GM12878 (cell line): ENCODE measurements around the gene DUS1L. TPM values are rescaled to one million over a fixed set of nuclear protein-coding genes. Genes with fewer than 3 reads are reported as not detected.

Experiments
- ATF3 ChIP-seq: IDR thresholded peaks from 2 replicates; pipeline ENCODE4 v1.6.1; 2011; ENCODE audit warnings: low read depth, mild to moderate bottlenecking, low read length, moderate library complexity, borderline replicate concordance; ENCODE audit errors: extremely low read depth
- BACH1 ChIP-seq: fragments of 450-650 bp; IDR thresholded peaks from 2 replicates; pipeline ENCODE4 v1.6.1; 2017; ENCODE audit warnings: mild to moderate bottlenecking, borderline replicate concordance
- BCL3 ChIP-seq: IDR thresholded peaks from 2 replicates; pipeline ENCODE4 v1.6.1; 2011; ENCODE audit warnings: borderline replicate concordance, low read depth, mild to moderate bottlenecking, moderate library complexity, low read length; ENCODE audit not compliant: insufficient read depth, poor library complexity, severe bottlenecking
- CBFB ChIP-seq: IDR thresholded peaks from 2 replicates; pipeline ENCODE4 v1.6.1; 2016; ENCODE audit warnings: antibody characterized with exemption, low read depth
- CBX3 ChIP-seq: fragments of 200-600 bp; sonication (generic); IDR thresholded peaks from 2 replicates; pipeline ENCODE4 v1.6.1; 2016; ENCODE audit warnings: low read depth, borderline replicate concordance
- CBX5 ChIP-seq: sonication (generic); IDR thresholded peaks from 2 replicates; pipeline ENCODE4 v1.6.1; 2016; ENCODE audit warnings: low read depth, moderate library complexity, mild to moderate bottlenecking, inconsistent platforms
- CHD4 ChIP-seq: fragments of 200-600 bp; sonication (generic); IDR thresholded peaks from 2 replicates; pipeline ENCODE4 v1.6.1; 2016; ENCODE audit warnings: mild to moderate bottlenecking
- E4F1 ChIP-seq: fragments of 450-650 bp; IDR thresholded peaks from 2 replicates; pipeline ENCODE4 v1.6.1; 2018; ENCODE audit warnings: borderline replicate concordance, mild to moderate bottlenecking; ENCODE audit not compliant: partially characterized antibody
- EZH2 ChIP-seq: IDR thresholded peaks from 2 replicates; pipeline ENCODE4 v1.6.1; 2012; ENCODE audit warnings: low read depth, mild to moderate bottlenecking, control low read depth, inconsistent platforms, low read length, borderline replicate concordance; ENCODE audit not compliant: control insufficient read depth
- GABPA ChIP-seq: IDR thresholded peaks from 2 replicates; pipeline ENCODE4 v1.6.1; 2014; ENCODE audit warnings: antibody characterized with exemption, low read depth, mild to moderate bottlenecking, inconsistent platforms
- HDGF ChIP-seq: fragments of 450-650 bp; IDR thresholded peaks from 2 replicates; pipeline ENCODE4 v1.6.1; 2016; ENCODE audit warnings: antibody characterized with exemption
- IRF3 ChIP-seq: fragments of 450-650 bp; IDR thresholded peaks from 2 replicates; pipeline ENCODE4 v1.6.1; 2014; ENCODE audit warnings: mild to moderate bottlenecking
- KDM1A ChIP-seq: fragments of 200-600 bp; sonication (generic); IDR thresholded peaks from 2 replicates; pipeline ENCODE4 v1.6.1; 2016; ENCODE audit warnings: borderline replicate concordance
- NFYB ChIP-seq: IDR thresholded peaks from 2 replicates; pipeline ENCODE4 v1.6.1; 2011; ENCODE audit warnings: low read depth, mild to moderate bottlenecking, low read length, improper control_type of control experiment, moderate library complexity; ENCODE audit not compliant: insufficient read depth
- PAX5 ChIP-seq: IDR thresholded peaks from 2 replicates; pipeline ENCODE4 v1.6.1; 2011; ENCODE audit warnings: low read depth, low read length, borderline replicate concordance
- POU2F2 ChIP-seq: IDR thresholded peaks from 3 replicates; pipeline ENCODE4 v1.6.1; 2011; ENCODE audit warnings: low read depth, mild to moderate bottlenecking, low read length, borderline replicate concordance
- RAD51 ChIP-seq: fragments of 450-650 bp; IDR thresholded peaks from 2 replicates; pipeline ENCODE4 v1.6.1; 2016; ENCODE audit warnings: moderate library complexity, mild to moderate bottlenecking, inconsistent platforms
- RBBP5 ChIP-seq: fragments of 200-600 bp; sonication (generic); conservative IDR thresholded peaks from 2 replicates; pipeline ENCODE4 v1.6.1; 2016
- RCOR1 ChIP-seq: conservative IDR thresholded peaks from 2 replicates; pipeline ENCODE4 v1.6.1; 2012; ENCODE audit warnings: low read depth, low read length, improper control_type of control experiment
- USF1 ChIP-seq: IDR thresholded peaks from 2 replicates; pipeline ENCODE4 v1.6.1; 2011; ENCODE audit warnings: borderline replicate concordance, low read depth, mild to moderate bottlenecking, moderate library complexity, mixed read lengths, low read length; ENCODE audit not compliant: insufficient read depth; ENCODE audit errors: extremely low read length
- ZNF207 ChIP-seq: fragments of 450-650 bp; IDR thresholded peaks from 2 replicates; pipeline ENCODE4 v1.6.1; 2014; ENCODE audit warnings: antibody characterized with exemption, mild to moderate bottlenecking, borderline replicate concordance
- ZNF384 ChIP-seq: IDR thresholded peaks from 2 replicates; pipeline ENCODE4 v1.6.1; 2012; ENCODE audit warnings: low read depth, mild to moderate bottlenecking, low read length, improper control_type of control experiment, borderline replicate concordance
- ZNF622 ChIP-seq: fragments of 450-650 bp; IDR thresholded peaks from 2 replicates; pipeline ENCODE4 v1.6.1; 2017; ENCODE audit warnings: mild to moderate bottlenecking, inconsistent platforms
- polyA plus RNA-seq, 11 experiments: library from polyadenylated mRNA; depleted of rRNA in 4 of 11; unstranded in 6 of 11; stranded (reverse) in 5 of 11; fragments of >200 nt; fragmentation: Nextera tagmentation in 4 of 11; fragmentation: Illumina TruSeq in 1 of 11; extraction: Ambion mirVana in 4 of 11; extraction: Trizol in 1 of 11; gene quantifications; 1 replicate in 1 of 11; 2 replicates in 10 of 11; pipeline versions ENCODE4 v1.2.1 to v1.2.3, GENCODE V29; 2011 to 2016; ENCODE audit warnings: inconsistent platforms in 2 of 11, missing spikeins in 2 of 11, low read depth in 1 of 11
- total RNA-seq, 4 experiments: library from RNA; depleted of rRNA in 3 of 4; stranded (reverse); fragments of >200 nt in 3 of 4; fragmentation: Illumina TruSeq in 1 of 4; extraction: Trizol in 1 of 4; gene quantifications; 2 replicates each; pipeline versions ENCODE4 v1.2.1 to v1.2.3, GENCODE V29; 2013 to 2021

DUS1L gene
- total and polyA plus RNA-seq, 10 of the 15 experiments (the other 5 are each of a cell fraction or from before 2014, with no cell fraction given): 6.1 to 157 (median 44.5) TPM

- TF ChIP-seq USF1: peak; percentile 8
- TF ChIP-seq POU2F2: peak; percentile 88
- 0 out of 2 replicates have a peak, but pooled peaks have one; percentile 46 for TF ChIP-seq PAX5
- TF ChIP-seq RBBP5: no peak
- TF ChIP-seq BACH1: peak; percentile 94
- TF ChIP-seq KDM1A: no peak
- TF ChIP-seq NFYB: peak; percentile 99
- no peak for TF ChIP-seq EZH2
- TF ChIP-seq BCL3: peak; percentile 68
- peak; percentile 89 for TF ChIP-seq ZNF207
- no peak for TF ChIP-seq CBX5
- TF ChIP-seq CHD4: no peak
- TF ChIP-seq CBX3: no peak
- TF ChIP-seq IRF3: peak; percentile 78; the same call in 1 of the 2 replicates
- no peak for TF ChIP-seq GABPA
- TF ChIP-seq ZNF622: no peak
- TF ChIP-seq RCOR1: no peak
- TF ChIP-seq ATF3: no peak
- no peak for TF ChIP-seq HDGF
- peak; percentile 60 for TF ChIP-seq E4F1
- no peak for TF ChIP-seq ZNF384
- 0 out of 2 replicates have a peak, but pooled peaks have one; percentile 31 for TF ChIP-seq CBFB
- no peak for TF ChIP-seq RAD51
These were observed 32.8 kb upstream of the DUS1L start, which contains the start of gene FASN (continued) for GRCh38 chr17:82098169-82098938.
